SJCRH30 (cell line): ENCODE measurements around the gene ART5. TPM values are rescaled to one million over a fixed set of nuclear protein-coding genes. Genes with fewer than 3 reads are reported as not detected.
"Not testable (repeated sequence)": the region's sequence is repeated elsewhere in the genome, so short reads cannot be mapped to it uniquely, and the experiment has no call there.

Source experiments
- DNase-seq, 2 experiments: peaks; one replicate each; pipeline ENCODE4 v3.0.0-alpha.2; 2015 to 2020
- H3K27ac ChIP-seq: fragments of 250-450 bp; sonication (Bioruptor Pico); 2 replicates; pipeline ENCODE4 v1.5.1; 2020; ENCODE audit warnings: mild to moderate bottlenecking, moderate library complexity
- H3K27me3 ChIP-seq: fragments of 250-450 bp; sonication (Bioruptor Pico); 2 replicates; pipeline ENCODE4 v1.5.1; 2020; ENCODE audit warnings: mild to moderate bottlenecking, moderate library complexity
- H3K36me3 ChIP-seq: fragments of 250-450 bp; sonication (Bioruptor Pico); 2 replicates; pipeline ENCODE4 v1.5.1; 2020; ENCODE audit warnings: mild to moderate bottlenecking, moderate library complexity
- H3K4me1 ChIP-seq: fragments of 250-450 bp; sonication (Bioruptor Pico); 2 replicates; pipeline ENCODE4 v1.5.1; 2020; ENCODE audit warnings: mild to moderate bottlenecking, moderate library complexity
- H3K4me3 ChIP-seq: fragments of 250-450 bp; sonication (Bioruptor Pico); 2 replicates; pipeline ENCODE4 v1.5.1; 2020; ENCODE audit warnings: mild to moderate bottlenecking, moderate library complexity
- H3K9me3 ChIP-seq: fragments of 250-450 bp; sonication (Bioruptor Pico); replicated peaks from 2 replicates; pipeline ENCODE4 v1.5.1; 2020; ENCODE audit warnings: mild to moderate bottlenecking, moderate library complexity
- total RNA-seq: library from RNA; depleted of rRNA; stranded (reverse); fragments of >200 nt; shearing (Covaris generic); gene quantifications from 2 replicates; pipeline ENCODE4 v1.2.3, GENCODE V29; 2014

ART5 gene
- total RNA-seq, 1 experiment from 2014 or later, result not detected

GRCh38 chr11:3665336-3666022 lies 23.7 kb upstream of the ART5 start:
- Histone ChIP-seq H3K9me3 (no peaks in the 10 kb centered on the region), H3K27ac (no peak overlapping the region), H3K4me1 (no peaks in the 10 kb centered on the region), H3K4me3 (no peak overlapping the region), H3K27me3 (no peaks in the 10 kb centered on the region), H3K36me3 (peaks cover 4% of the 10 kb centered on the region; the same call in 1 of the 2 replicates)
- no peak for DNase-seq

DNA sequence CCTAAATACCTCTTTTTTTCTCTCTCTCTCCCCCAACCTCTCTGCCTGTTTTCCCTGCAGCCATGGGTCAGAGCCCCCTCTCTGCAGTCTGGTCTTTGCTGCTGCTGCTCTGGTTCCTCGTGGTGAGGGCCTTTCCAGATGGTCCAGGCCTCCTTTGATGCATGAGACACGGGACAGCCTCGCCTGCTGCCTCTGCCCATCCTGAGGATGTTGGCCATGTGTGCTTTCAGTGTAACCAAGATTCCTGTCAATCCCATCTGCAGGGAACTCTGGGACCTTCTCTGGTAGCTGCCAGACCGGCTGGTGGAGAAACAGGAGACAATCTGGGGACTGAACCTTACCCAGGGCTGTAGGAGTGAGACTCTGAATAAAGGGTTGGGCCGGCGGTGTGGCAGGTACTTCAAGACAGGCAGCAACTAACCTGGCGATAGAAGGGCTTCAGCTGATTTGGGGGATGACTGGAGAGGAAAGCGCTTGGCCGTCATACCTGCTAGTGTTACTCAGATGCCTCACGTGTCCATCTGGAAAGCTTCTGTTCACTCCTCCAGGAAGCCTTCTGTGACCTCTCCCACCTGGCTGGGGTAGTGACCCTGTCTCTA lies 22.3 kb upstream of the ART5 start:
- peaks cover 4% of the 10 kb centered on the region; the same call in 1 of the 2 replicates for H3K36me3 ChIP-seq
- H3K27ac ChIP-seq, result no peak overlapping the region
- DNase-seq, result no peak
- no peaks in the 10 kb centered on the region for H3K9me3 ChIP-seq
- H3K4me3 ChIP-seq, result no peak overlapping the region
- no peaks in the 10 kb centered on the region for H3K4me1 ChIP-seq
- no peaks in the 10 kb centered on the region for H3K27me3 ChIP-seq

DNA sequence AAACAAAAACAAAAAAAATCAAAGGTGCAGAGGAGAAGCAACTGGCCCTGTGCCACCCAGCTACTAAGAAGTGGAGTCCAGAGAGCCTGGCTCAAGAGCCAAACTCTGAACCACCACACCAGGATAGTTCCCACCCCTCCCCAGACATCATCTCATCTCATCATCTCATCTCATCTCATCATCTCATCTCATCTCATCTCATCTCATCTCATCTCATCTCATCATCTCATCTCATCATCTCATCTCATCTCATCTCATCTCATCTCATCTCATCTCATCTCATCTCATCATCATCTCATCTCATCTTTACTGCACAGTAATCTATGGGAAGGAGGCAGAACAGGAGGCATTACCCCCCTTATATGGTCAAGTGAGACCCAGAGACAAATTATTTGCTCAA lies 21.1 kb upstream of the ART5 start:
- DNase-seq, result no peak
- no peaks in the 10 kb centered on the region; the same call in 1 of the 2 replicates for H3K36me3 ChIP-seq
- no peak overlapping the region for H3K4me3 ChIP-seq
- no peaks in the 10 kb centered on the region for H3K9me3 ChIP-seq
- no peaks in the 10 kb centered on the region for H3K27me3 ChIP-seq
- no peaks in the 10 kb centered on the region for H3K4me1 ChIP-seq
- no peak overlapping the region for H3K27ac ChIP-seq

- no peak overlapping the region for H3K4me3 ChIP-seq
- no peaks in the 10 kb centered on the region for H3K27me3 ChIP-seq
These were observed 19.2 kb upstream of the ART5 start for GRCh38 chr11:3660960-3661359.

DNA sequence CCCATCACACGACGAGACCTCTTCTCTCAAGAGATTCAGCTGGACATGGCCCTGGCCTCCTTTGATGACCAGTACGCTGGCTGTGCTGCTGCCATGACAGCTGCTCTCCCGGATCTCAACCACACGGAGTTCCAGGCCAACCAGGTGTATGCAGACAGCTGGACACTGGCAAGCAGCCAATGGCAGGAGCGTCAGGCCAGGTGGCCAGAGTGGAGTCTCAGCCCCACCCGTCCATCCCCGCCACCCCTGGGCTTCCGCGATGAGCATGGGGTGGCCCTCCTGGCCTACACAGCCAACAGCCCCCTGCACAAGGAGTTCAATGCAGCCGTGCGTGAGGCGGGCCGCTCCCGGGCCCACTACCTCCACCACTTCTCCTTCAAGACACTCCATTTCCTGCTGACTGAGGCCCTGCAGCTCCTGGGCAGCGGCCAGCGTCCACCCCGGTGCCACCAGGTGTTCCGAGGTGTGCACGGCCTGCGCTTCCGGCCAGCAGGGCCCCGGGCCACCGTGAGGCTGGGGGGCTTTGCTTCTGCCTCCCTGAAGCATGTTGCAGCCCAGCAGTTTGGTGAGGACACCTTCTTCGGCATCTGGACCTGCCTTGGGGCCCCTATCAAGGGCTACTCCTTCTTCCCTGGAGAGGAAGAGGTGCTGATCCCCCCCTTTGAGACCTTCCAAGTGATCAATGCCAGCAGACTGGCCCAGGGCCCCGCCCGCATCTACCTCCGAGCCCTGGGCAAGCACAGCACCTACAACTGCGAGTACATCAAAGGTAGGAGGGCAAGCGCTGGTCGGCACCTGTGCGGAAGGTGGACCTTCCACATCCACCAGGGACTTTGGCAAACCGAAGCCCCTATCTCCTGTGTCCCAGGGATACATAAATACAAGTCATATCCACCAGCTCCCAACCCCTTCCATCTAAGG lies 18.1 kb upstream of the ART5 start:
- Histone ChIP-seq H3K4me1 (no peaks in the 10 kb centered on the region), H3K9me3 (no peaks in the 10 kb centered on the region), H3K27ac (no peak overlapping the region), H3K4me3 (no peak overlapping the region), H3K36me3 (no peaks in the 10 kb centered on the region), H3K27me3 (no peaks in the 10 kb centered on the region)
- DNase-seq, result no peak

More at GRCh38 chr11:3660960-3661359, 19.2 kb upstream of the ART5 start:
- H3K36me3 ChIP-seq, result no peaks in the 10 kb centered on the region
- no peaks in the 10 kb centered on the region for H3K4me1 ChIP-seq
- DNase-seq, result no peak
- H3K9me3 ChIP-seq, result no peaks in the 10 kb centered on the region
- no peak overlapping the region for H3K27ac ChIP-seq

DNA sequence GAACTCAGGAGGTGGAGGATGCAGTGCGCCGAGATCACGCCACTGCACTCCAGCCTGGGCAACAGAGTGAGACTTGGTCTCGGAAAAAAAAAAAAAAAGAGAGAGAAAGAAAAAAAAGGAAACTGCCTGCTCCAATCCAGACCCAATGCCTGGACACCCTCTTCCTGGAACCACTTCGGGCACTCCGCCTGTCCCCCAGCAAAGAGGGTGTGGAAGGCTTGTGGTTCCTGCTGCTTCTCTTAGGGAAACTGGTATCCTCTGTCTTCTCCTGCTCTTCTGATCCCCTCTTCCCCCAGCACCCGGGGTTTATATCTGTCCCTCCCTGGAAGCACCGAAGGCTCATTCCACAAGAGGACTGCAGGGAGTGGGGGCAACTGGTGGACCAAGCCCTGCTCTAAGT lies 16.5 kb upstream of the ART5 start:
- H3K36me3 ChIP-seq, result no peaks in the 10 kb centered on the region
- DNase-seq, result no peak
- no peak overlapping the region for H3K27ac ChIP-seq
- no peaks in the 10 kb centered on the region for H3K9me3 ChIP-seq
- no peaks in the 10 kb centered on the region for H3K4me1 ChIP-seq
- H3K27me3 ChIP-seq, result no peaks in the 10 kb centered on the region
- no peak overlapping the region for H3K4me3 ChIP-seq

DNA sequence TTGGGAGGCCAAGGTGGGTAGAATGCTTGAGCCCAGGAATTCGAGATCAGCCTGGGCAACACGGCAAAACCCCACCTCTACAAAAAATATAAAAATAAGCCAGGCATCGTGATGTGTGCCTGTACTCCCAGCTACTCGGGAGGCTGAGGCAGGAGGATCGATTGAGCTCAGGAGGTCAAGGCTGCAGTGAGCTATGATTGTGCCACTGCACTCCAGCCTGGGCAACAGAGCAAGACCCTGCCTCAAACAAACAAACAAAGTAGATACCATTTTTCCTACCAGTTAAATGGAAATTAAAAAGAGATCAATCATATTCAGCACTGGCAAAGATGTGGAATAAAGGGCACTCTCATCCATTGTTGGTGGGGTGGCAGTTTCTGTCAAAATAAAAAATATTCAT lies 15.5 kb upstream of the ART5 start:
- not testable (repeated sequence) for DNase-seq, H3K9me3 ChIP-seq, H3K4me1 ChIP-seq, H3K27ac ChIP-seq, H3K36me3 ChIP-seq, H3K4me3 ChIP-seq, H3K27me3 ChIP-seq

- H3K4me3 ChIP-seq, result no peak overlapping the region
- H3K27ac ChIP-seq, result no peak overlapping the region
- no peaks in the 10 kb centered on the region for H3K27me3 ChIP-seq
- no peaks in the 10 kb centered on the region for H3K4me1 ChIP-seq
- no peaks in the 10 kb centered on the region for H3K9me3 ChIP-seq
- no peaks in the 10 kb centered on the region for H3K36me3 ChIP-seq
- DNase-seq, result no peak
These were observed 13.8 kb upstream of the ART5 start for GRCh38 chr11:3655547-3655946.

- not testable (repeated sequence) for H3K4me1 ChIP-seq, H3K27ac ChIP-seq, H3K27me3 ChIP-seq, H3K36me3 ChIP-seq, H3K9me3 ChIP-seq, H3K4me3 ChIP-seq, DNase-seq
These were observed 10.7 kb upstream of the ART5 start for GRCh38 chr11:3652514-3652913.

DNA sequence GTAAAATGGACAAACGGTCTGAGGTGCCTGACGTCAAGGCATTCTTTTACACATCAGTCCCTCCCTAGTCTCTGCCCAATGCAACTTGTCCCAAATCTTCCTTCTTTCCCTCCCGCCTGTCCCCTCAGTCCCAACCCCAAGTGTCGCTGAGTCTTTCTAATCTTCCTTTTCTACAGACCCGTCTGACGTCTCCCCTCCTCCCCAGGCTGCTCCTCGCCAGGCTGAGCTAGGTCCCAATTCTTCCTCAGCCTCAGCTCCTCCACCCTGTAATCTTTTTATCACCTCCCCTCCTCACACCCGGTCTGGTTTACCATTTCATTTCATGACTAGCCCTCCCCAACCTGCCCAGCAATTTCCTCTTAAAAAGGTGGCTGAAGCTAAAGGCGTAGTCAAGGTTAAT lies 7.6 kb upstream of the ART5 start:
- H3K4me1 ChIP-seq, H3K27me3 ChIP-seq, H3K27ac ChIP-seq, H3K9me3 ChIP-seq, H3K36me3 ChIP-seq, DNase-seq, H3K4me3 ChIP-seq: not testable (repeated sequence)

GRCh38 chr11:3648843-3649242 lies 7.1 kb upstream of the ART5 start:
- not testable (repeated sequence) for H3K4me1 ChIP-seq, DNase-seq, H3K27ac ChIP-seq, H3K9me3 ChIP-seq, H3K27me3 ChIP-seq, H3K36me3 ChIP-seq, H3K4me3 ChIP-seq

DNA sequence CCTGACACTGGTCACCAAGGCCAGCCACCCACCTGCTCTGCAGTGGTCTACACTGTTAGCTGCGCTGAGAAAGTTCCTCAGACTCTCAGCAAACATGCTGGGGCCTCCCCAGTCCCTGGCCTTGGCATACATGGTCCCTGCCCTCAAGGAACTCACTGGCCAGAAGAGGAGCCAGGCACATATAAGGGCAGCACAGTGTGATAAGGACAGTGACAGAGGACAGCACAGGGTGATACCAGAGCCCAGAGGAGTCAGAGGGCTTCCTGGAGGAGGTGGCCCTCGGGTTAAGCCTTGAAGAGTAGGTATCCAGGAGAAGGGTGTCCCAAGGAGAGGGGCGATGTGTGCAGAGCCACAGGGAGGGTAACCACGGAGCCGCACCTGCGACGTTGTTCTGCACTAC lies 3.8 kb upstream of the ART5 start:
- Histone ChIP-seq H3K36me3 (no peaks in the 10 kb centered on the region), H3K27me3 (no peaks in the 10 kb centered on the region; the same call in 1 of the 2 replicates)

GRCh38 chr11:3644817-3645235 lies 3.0 kb upstream of the ART5 start, which contains the start of gene ART1:
ART1 (plus strand) TSS chr11:3645128; CDS start chr11:3659214, 14,086 bp downstream.
- Histone ChIP-seq H3K36me3 (no peaks in the 10 kb centered on the region), H3K4me3 (no peak within 1 kb of the TSS), H3K27me3 (no peaks in the 10 kb centered on the region; the same call in 1 of the 2 replicates), H3K9me3 (no peaks in the 10 kb centered on the region), H3K27ac (no peak within 1 kb of the TSS), H3K4me1 (no peaks in the 10 kb centered on the region)
- peak; percentile 20 to 28 for DNase-seq

More for the DNA sequence above, 3.8 kb upstream of the ART5 start:
- Histone ChIP-seq H3K4me3 (no peak overlapping the region), H3K27ac (no peak overlapping the region), H3K4me1 (no peaks in the 10 kb centered on the region), H3K9me3 (no peaks in the 10 kb centered on the region)
- DNase-seq, result no peak

- H3K27ac ChIP-seq, H3K36me3 ChIP-seq, H3K9me3 ChIP-seq, H3K27me3 ChIP-seq, H3K4me1 ChIP-seq: not testable (repeated sequence)
- DNase-seq, result peak; percentile 17 to 32
- H3K4me3 ChIP-seq, result peak overlapping the region; percentile 57
These were observed 1.3 kb upstream of the ART5 start for GRCh38 chr11:3643102-3643546.
